ENCODE results near the gene ZNF586.

DNA sequence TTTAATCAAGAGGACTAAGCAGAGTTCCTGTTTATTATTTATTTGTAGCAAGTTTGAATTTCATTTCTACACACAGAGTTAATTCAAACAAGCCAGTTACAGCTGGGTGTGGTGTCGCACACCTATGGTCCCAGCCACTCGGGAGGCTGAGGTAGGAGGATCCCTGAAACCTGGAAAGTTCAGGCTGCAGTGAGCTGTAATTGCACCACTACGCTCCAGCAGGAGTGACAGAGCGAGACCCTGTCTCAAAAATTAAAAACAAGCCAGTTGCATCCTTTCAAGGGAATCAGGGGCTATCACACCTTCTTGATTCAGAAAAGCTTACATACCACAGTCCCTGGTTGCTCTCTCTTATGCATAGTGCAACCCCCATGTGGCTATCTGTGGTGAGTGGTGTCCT lies 19.8 kb downstream of the ZNF586 start:
- TF ChIP-seq, protein P1, sequence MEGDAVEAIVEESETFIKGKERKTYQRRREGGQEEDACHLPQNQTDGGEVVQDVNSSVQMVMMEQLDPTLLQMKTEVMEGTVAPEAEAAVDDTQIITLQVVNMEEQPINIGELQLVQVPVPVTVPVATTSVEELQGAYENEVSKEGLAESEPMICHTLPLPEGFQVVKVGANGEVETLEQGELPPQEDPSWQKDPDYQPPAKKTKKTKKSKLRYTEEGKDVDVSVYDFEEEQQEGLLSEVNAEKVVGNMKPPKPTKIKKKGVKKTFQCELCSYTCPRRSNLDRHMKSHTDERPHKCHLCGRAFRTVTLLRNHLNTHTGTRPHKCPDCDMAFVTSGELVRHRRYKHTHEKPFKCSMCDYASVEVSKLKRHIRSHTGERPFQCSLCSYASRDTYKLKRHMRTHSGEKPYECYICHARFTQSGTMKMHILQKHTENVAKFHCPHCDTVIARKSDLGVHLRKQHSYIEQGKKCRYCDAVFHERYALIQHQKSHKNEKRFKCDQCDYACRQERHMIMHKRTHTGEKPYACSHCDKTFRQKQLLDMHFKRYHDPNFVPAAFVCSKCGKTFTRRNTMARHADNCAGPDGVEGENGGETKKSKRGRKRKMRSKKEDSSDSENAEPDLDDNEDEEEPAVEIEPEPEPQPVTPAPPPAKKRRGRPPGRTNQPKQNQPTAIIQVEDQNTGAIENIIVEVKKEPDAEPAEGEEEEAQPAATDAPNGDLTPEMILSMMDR (IDR thresholded peaks at IDR 0.05): no peak
- TF ChIP-seq POLR2A (IDR thresholded peaks at IDR 0.05): no peak
